Cerebellar nuclear complex (tissue), 1 donor: ENCODE results near the gene EFNB3.

ENCODE experiments used
- DNase-seq, 2 experiments: peaks; one replicate each; lab custom pipeline; 2025; lab: John Stamatoyannopoulos, UW

The EFNB3 gene

DNA sequence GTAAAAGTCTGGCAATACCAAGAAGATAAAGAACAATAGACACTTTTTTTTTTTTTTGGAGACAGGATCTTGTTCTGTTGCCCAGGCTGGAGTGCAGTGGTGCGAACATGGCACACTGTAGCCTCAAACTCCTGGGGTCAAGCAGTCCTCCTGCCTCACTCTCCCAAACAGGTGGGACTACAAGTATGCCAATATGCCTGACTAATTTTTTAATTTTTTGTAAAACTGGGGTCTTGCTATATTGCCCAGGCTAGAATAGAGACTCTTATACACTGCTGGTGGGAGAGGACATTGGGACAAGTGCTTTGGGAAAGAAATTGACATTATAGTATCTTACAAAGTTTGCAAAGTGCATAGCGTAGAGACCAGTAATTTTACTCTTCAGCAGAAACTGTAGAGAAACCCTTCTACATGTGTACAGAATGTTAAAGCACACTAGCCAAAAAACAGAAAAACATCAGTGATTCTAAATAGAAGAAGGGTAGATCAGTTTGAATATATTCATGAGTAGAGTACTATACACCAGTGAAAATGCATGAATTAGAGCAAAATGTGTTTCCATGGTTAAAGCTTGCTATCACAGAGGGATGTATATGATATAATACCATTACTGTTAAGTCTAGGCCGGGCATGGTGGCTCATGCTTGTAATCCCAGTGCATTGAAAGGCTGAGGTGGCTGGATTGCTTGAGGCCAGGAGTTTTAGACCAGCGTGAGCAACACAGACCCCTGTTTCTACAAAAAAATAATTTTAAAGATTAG is 7.0 kb upstream of the EFNB3 start:
- no peak for DNase-seq

DNA sequence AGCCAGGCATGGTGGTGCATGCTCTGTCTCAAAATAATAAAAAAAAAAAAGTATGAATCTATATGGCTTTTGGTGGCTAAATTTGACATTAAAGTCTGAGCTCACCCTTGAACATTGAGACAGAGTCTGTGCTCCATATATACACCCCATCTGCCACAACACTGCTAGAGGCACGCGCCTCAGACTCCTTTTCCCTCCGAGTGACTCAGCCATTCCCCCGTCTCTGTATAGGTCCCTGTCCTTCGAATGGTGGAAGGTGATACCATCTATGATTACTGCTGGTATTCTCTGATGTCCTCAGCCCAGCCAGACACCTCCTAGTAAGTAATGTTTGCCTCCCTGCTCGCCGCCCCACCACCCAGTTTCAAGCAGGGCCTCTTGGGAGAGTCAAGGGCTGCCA is 4.5 kb upstream of the EFNB3 start:
- DNase-seq: no peak

DNA sequence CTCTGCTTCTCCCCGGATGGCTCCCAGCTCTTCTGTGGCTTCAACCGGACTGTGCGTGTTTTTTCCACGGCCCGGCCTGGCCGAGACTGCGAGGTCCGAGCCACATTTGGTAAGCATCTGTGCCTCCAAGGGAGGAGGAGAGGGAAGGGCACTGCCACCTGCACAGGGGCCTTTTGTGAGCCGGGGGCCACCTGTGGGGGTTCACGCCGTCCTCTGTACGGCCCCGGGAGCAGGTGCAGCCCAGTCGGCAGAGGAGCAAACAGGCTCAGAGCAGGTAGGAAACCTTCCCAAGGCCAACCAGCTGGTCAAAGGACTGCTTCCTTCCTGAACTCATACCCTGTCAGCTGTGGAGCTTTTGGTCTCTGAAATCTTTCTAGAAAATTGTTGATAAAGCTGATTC is 3.3 kb upstream of the EFNB3 start:
- no peak for DNase-seq

DNA sequence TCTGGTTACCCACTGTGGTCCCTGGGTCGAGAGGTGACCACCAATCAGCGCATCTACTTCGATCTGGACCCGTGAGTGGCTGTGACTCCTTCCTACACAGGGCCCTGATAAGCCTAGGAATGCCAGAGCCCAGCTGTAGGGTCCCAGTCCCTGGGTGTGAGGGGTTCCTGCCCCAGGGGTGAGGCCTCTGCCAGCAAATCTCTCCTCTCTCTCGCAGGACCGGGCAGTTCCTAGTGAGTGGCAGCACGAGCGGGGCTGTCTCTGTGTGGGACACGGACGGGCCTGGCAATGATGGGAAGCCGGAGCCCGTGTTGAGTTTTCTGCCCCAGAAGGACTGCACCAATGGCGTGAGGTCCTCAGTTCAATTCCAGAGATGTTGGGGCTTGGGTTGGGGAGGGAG is 2.2 kb upstream of the EFNB3 start:
- DNase-seq: no peak

DNA sequence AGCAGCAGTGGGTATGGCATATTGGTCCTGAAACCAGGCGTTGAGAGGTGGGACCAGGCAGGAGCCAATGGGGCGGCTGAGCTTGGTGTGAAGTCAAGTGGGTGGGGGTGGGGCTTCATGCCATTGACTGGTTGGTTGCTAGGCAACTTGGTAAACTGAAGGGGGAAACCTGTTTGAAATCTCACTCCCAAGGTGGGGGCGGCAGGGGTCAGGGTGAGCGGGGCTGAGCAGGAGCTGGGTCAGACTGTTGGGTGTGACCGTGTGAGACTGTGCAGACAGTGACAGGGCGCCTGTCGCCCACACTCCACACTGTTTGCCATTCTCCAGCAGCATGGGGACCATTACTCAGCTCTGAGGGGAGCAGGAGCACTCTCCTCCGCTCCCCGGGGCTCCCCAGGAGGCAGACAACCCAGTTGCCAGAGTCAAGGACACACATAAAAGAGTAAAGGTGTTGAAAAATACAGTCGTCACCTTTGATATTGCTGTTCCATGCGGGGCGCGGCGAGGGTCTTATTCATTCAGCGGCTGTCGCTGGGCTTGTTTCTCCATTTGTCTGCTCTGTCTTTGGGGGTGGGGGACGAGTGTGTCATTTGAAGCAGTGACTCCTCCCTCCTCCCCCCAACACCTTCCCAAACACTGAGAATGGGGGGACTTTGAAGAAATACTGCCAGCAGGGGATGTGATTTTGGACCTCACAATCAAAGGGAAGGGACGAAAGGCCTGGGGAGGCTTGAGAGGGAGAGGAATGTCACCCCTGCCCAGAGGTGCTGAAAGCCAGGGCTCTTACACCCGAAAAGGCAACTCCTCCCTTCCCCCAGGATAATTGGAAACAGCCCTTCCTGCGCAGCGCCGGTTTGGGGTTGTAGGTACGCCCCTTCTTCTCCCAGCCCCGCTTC is 1.2 kb upstream of the EFNB3 start:
- DNase-seq: no peak

DNA sequence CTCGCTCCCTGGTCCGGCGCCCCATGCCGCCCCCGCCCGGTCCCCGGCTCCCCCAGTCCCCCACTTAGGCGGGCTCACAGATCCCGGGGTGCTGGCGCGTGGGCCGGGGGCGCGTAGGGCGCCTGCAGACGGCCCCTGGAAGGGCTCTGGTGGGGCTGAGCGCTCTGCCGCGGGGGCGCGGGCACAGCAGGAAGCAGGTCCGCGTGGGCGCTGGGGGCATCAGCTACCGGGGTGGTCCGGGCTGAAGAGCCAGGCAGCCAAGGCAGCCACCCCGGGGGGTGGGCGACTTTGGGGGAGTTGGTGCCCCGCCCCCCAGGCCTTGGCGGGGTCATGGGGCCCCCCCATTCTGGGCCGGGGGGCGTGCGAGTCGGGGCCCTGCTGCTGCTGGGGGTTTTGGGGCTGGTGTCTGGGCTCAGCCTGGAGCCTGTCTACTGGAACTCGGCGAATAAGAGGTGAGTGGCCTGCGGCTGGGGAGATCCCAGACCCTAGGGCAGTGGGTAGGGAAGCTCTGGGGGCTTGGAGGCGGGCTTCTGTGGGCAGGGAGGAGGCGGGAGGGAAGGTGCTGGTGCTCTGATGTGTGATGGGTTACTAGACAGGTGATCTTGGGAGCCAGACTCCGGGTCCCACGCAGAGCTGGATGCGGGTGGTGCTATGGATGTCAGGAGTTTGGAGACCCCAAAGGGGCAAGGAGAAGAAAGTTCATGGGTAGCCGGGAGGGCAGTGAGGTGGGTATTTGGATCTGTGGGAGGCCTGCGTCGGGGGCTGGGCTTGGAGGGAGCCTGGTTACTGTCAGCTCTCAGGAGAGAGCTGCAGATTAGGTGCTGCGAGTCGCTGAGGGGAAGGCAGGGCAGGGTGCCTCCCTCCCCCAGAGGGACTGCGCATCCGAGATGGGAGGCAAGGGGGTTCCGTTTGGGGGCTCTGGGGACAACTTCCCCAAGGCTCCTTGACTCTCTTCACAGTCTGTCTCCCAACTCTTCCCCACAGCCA is 560 bp downstream of the EFNB3 start:
- no peak for DNase-seq

DNA sequence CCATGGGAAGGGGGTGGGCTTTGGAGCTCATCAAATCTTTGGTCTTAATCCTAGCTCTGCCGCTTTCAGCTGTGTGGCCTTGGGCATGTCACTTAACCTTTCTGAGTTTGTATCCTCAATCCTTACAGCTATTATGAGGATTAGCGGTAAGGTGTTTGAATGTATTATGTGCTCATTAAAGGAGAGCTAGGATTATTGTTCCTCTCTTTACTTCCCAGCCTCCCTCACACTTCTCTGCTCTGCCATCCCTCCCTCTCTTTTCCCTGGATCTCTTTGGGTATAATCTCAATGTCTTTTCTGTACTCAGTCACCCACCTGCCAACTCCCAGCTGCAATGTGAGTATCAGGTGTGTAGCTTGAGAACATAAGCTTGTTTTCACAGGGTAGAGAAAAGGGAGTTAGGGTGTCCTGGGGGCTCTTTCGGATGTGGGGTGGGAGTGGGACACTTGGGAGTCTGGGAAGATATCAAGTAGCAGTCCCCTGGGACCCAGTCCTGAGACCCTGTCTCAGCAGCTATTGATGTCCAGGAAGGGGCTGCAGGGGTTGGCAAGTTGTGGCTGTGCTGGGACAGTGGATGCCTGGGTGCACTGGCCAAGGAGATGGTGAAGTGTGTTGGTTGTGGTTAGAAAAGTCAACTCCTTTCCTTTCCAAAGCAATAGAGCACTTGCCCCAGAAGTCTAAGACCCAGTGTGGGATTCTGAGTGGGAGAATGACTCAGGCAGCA is 1.8 kb downstream of the EFNB3 start:
- no peak for DNase-seq

DNA sequence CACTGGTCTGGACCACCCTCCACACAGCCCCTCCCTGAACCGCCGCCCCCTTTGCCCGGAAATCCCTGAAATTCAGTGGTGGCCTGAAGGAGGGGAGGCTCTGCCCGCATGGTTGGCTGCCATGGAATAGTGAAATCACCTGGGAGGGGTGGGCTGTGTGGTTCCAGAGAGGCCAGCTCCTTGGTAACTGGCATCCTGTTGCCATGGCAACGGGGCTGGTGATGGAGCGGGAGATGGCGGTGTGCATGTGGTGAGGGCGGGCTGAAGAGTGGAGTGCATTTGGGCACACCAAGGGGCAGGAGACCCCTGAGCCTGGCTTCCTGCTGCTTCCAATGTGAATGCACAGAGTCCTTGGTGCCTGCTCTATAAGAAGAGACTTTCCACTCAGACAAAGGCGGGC is 2.4 kb downstream of the EFNB3 start:
- DNase-seq: no peak

DNA sequence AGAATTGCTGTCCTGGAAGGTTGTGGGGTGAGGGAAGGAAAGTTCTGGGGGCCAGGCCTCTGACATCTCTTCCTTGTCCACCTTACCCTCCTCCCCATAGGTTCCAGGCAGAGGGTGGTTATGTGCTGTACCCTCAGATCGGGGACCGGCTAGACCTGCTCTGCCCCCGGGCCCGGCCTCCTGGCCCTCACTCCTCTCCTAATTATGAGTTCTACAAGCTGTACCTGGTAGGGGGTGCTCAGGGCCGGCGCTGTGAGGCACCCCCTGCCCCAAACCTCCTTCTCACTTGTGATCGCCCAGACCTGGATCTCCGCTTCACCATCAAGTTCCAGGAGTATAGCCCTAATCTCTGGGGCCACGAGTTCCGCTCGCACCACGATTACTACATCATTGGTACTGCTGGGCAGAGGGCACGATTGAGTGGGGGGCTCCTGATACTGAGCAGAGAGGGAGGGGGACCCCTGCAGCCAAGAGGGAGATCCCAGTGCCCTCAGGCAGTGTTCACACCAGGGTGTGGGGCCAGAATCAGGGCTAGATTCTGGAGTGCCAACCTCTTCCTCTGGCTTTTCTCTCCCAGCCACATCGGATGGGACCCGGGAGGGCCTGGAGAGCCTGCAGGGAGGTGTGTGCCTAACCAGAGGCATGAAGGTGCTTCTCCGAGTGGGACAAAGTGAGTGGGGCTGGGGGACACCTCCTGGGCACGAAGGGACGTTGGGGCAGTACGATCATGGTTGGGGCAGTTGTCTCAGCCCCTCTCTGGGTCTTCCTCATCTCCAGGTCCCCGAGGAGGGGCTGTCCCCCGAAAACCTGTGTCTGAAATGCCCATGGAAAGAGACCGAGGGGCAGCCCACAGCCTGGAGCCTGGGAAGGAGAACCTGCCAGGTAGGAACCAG is 3.1 kb downstream of the EFNB3 start:
- DNase-seq: no peak

DNA sequence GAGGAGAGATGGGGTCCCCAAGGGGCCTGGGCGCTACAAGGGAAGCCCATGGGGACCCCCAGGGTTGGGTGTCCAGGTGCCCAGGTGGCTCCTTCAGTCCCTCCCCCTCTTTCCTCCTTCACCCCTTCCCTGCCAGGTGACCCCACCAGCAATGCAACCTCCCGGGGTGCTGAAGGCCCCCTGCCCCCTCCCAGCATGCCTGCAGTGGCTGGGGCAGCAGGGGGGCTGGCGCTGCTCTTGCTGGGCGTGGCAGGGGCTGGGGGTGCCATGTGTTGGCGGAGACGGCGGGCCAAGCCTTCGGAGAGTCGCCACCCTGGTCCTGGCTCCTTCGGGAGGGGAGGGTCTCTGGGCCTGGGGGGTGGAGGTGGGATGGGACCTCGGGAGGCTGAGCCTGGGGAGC is 4.0 kb downstream of the EFNB3 start:
- no peak for DNase-seq

DNA sequence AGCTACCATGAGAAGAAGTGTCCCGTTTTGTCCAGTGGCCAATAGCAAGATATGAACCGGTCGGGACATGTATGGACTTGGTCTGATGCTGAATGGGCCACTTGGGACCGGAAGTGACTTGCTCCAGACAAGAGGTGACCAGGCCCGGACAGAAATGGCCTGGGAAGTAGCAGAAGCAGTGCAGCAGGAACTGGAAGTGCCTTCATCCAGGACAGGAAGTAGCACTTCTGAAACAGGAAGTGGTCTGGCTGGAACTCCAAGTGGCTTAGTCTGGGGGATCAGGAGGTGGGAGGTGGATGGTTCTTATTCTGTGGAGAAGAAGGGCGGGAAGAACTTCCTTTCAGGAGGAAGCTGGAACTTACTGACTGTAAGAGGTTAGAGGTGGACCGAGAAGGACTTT is 5.3 kb downstream of the EFNB3 start:
- no peak for DNase-seq

DNA sequence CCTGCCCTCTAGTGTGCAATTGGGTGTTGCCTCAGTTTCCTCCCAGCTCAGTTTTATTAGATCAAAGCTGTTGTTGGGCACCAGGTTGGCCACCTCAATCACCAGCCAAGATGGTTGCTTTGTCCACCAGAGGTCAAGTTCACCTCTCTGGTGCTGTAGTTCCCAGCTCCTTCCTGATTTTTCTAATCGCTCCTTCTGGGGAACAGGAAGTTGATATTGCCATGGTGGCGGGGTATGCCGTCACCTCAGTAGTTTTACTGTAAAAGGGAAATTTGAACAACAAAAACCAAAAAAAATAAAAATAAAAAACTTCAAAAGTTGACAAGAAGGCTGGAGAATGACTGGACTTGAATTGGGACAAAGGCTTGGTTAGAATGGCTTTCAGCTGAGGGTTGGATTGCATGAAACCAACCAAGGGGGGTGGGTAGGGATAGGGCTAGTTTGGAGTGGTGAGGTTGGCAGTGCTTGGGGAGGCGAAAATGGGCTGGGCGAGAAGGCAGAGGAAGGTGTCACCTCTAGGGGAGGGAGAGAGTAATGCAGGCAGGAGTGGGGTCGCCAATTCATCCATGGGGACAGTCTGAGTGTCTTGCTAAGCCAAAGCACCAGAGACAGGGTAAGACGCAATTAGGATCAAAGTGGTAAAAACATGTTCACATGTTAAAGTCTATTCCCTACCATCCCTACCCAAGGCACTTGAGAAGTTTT is 6.2 kb downstream of the EFNB3 start:
- no peak for DNase-seq

DNA sequence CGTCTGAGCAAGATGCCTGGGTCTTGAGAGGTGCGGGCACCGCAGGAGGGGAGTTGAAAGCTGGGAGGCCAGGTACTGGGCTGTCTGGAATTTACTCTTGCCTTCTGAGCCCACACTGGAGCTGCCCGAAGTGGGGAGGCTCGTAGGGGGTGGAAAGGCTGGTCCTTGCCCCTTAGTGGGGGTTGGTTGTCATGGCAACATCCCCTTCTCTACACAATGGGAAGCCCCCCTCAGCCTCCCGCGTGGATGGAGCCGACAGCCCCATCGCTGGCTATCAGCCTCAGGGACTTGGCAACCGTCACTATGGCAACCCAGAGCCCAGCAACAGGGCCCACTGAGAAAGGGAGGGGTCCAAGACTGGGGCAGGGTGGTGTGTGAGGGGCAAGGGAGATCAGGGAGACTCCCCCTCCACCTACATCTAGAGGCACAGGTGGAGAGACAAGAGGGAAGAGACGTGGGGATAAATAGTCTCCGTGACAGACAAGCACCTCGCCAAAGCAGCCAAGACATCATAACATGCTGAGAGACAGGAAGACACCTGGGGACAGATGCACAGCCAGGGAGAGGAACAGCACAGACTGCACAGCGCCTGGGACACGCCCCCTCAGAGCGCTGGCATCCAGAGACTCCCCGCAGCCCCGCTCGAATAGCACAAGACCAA is 7.2 kb downstream of the EFNB3 start:
- DNase-seq: no peak

DNA sequence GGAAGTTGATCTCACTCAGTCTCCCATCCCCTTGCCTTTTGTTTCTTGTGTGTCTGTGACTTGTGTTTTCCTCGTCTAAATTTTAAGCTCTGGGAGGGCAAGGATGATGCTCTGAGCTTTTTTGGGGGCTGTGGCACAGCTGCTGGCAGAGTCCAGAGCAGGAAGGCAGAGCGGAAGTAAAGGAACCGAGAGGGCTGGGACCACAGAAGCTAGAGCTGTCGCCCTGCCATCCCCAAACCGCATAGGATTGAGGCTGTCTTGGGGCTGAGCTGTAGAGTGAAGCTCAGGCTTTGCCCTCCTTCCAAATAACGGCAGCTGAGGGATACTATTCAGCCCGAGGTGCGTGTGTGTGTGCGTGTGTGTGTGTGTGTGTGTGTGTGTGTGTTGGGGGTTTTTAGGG is 8.8 kb downstream of the EFNB3 start:
- DNase-seq: no peak

DNA sequence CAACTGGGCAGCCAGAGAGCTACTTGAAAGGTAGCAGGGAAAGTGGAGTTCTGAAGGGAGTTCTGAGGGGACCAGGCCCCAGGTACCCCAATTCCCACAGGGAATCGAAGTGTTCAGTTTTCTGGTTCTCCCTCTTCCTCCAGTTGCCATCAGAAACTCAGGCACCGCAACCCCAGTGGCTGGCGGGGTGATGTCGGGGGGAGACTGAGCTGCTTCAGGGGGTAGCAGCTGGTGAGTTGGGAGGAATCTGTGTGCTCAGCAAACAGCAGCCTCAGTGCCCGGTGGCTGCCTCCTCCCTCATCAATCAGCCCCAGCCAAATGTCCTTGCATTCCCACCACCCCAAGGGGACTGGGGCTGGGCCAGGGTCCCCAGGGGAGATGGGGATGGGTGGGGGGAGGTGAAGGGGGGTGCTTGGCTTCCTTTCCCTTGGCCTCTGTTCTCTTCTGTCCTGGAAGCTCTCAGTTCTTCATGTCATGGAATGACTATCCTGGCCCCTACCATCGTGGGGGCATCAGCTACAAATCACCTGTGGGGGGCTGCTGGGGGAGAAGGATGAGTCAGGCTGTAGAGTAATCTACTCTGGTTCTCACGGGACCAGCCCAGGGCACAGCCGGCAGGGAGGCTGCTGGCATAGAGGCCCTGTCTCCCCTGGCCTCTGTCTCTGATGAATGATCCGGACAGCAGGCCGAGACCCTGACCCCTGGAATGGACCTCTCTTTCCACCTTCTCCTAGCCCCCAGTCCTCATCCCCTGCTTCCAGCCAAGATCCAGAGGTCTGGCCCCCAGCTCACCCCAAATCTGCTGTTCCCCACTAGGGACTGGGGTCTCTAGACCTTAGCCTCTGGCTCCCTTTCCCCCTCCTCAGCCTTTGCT is 10.0 kb downstream of the EFNB3 start:
- DNase-seq: no peak

DNA sequence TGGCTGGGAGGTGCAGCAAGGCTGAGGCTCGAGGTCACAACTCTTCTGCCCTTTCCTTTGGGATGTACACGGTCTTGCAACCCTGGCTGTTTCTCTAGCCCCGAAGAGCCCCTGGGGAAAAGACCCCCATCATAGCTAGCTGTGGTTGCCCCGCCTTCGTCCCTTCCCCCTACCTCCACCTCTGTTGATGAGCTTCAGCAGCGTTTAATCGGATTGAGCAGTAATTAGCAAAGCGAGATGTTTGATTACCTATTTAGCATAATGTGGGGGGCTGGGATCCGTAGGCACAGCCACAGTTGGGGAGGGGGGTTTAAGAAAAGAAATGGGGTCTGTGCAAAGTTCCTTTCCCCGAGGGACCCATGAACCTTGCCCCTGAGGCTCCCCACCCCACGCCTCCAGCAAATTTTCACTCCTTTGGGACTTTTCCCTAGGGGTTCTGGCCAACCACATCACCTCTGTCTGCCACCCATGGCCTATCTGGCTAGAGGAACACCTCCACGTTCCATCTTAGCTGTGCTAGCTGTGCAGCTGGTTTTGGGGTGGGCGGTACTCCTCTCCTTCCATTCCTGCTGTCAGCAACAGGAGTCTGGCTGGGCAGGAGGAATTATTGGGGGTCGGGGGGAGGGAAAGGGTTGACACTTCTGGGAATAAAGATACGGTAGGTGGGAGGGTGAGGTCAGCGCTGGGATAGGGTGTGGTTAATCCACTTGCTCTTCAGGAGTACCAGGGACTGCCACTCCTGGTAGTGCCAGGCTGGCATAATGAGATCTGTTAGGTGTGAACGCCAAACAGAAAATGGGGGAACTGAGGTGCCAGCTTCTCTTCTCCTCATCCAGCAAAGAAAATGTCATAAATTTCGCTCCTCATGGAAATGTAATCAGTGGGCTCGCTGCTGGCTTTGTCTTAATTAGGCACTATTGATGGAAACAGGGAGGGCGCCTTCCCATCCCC is 11.2 kb downstream of the EFNB3 start:
- no peak for DNase-seq
